Measurements from ENCODE around the gene DEFB132. TPM values are rescaled to one million over a fixed set of nuclear protein-coding genes. Genes with fewer than 3 reads are reported as not detected.

Gene DEFB132
- total RNA-seq, 2 experiments from 2014 or later = not detected

Other genes with a start within 250 kb of the DEFB132 start
- gene DEFB125, start 170.1 kb upstream of the DEFB132 start, total RNA-seq = not detected
- not detected for gene DEFB126, start 115.1 kb upstream of the DEFB132 start, total RNA-seq
- not detected for gene DEFB127, start 100.3 kb upstream of the DEFB132 start, total RNA-seq
- gene DEFB128, start 68.0 kb upstream of the DEFB132 start, total RNA-seq = not detected
- gene DEFB129, start 30.5 kb upstream of the DEFB132 start, total RNA-seq = not detected
- 1 to 10 TPM; 7.0 to 8.1 TPM for gene C20orf96, start 33.0 kb downstream of the DEFB132 start, total RNA-seq
- 10 to 100 TPM; 15.6 to 16.4 TPM for gene ZCCHC3, start 39.8 kb downstream of the DEFB132 start, total RNA-seq
- 1 to 10 TPM; 8.1 to 8.5 TPM for gene SOX12, start 67.8 kb downstream of the DEFB132 start, total RNA-seq
- gene NRSN2, start 89.4 kb downstream of the DEFB132 start, total RNA-seq = 1 to 10 TPM; 5.2 to 7.5 TPM
- gene TRIB3, start 123.0 kb downstream of the DEFB132 start, total RNA-seq = 10 to 100 TPM; 60.9 to 63.0 TPM
- gene RBCK1, start 150.6 kb downstream of the DEFB132 start, total RNA-seq = 100 to 1,000 TPM; 130 to 149 TPM
- 10 to 100 TPM; 20.9 to 25.2 TPM for gene TBC1D20, start 204.8 kb downstream of the DEFB132 start, total RNA-seq

Data from activated CD4-positive, alpha-beta T cell treated with anti-CD3 and anti-CD28 coated beads for 36 hours (primary cell).